Naive thymus-derived CD8-positive, alpha-beta T cell (primary cell): ENCODE results near the gene UGGT2. TPM values are rescaled to one million over a fixed set of nuclear protein-coding genes. Genes with fewer than 3 reads are reported as not detected.
"Not testable (repeated sequence)": the region's sequence is repeated elsewhere in the genome, so short reads cannot be mapped to it uniquely, and the experiment has no call there.

Experiments
- ATAC-seq, 2 donors: fragments of 150-1000 bp; cut with Tn5 transposase in 1 of 2; sonication (Bioruptor Pico), chemical (Tn5 transposase) in 1 of 2; 1 replicate in 1 of 2; 2 replicates in 1 of 2; pipeline ENCODE4 v1.10.0; 2021; ENCODE audit warnings: mild to moderate bottlenecking in 2 of 2, moderate library complexity in 2 of 2
- POLR2A ChIA-PET: fragments of 350-600 bp; sonication (Branson Sonifier 250); formaldehyde crosslinking; loops from one replicate; lab custom pipeline; 2021; ENCODE audit warnings: antibody characterized with exemption; lab: Charles Lee
- DNase-seq, 10 donors: peaks; one replicate each; pipeline versions ENCODE4 v3.0.0 to v3.0.0-alpha.2; 2020 to 2022
- H3K27ac Mint-ChIP-seq, 10 donors: one replicate each; pipeline ENCODE4 v1.8.0; 2020 to 2022; ENCODE audit warnings: mild to moderate bottlenecking in 10 of 10, mixed read lengths in 10 of 10, moderate library complexity in 4 of 10, inconsistent platforms in 1 of 10
- H3K27me3 Mint-ChIP-seq, 5 donors: one replicate each; pipeline ENCODE4 v1.8.0; 2021 to 2022; ENCODE audit warnings: mixed read lengths in 5 of 5
- H3K36me3 Mint-ChIP-seq, 3 donors: one replicate each; pipeline ENCODE4 v1.8.0; 2020 to 2022; ENCODE audit warnings: mixed read lengths in 3 of 3, mild to moderate bottlenecking in 2 of 3, inconsistent platforms in 1 of 3
- H3K4me1 Mint-ChIP-seq, 4 donors: one replicate each; pipeline ENCODE4 v1.8.0; 2021 to 2022; ENCODE audit warnings: mixed read lengths in 4 of 4
- H3K4me3 Mint-ChIP-seq, 10 donors: one replicate each; pipeline ENCODE4 v1.8.0; 2020 to 2022; ENCODE audit warnings: mild to moderate bottlenecking in 10 of 10, mixed read lengths in 10 of 10, moderate library complexity in 6 of 10, inconsistent platforms in 1 of 10
- H3K9me3 Mint-ChIP-seq, 9 donors: one replicate each; pipeline ENCODE4 v1.8.0; 2020 to 2022; ENCODE audit warnings: mixed read lengths in 9 of 9, mild to moderate bottlenecking in 3 of 9, inconsistent platforms in 1 of 9, moderate library complexity in 1 of 9
- polyA plus RNA-seq, 3 donors: library from polyadenylated mRNA; unstranded; fragments of 300-500 nt; fragmentation: Illumina TruSeq; gene quantifications; one replicate each; pipeline ENCODE4 v1.2.3, GENCODE V29; 2021
- total RNA-seq, 8 experiments: library from RNA in 2 of 8; stranded (reverse) in 2 of 8; gene quantifications; one replicate each; pipeline ENCODE4 v1.2.3 and lab custom pipeline; 2021 to 2026

The UGGT2 gene
- total and polyA plus RNA-seq, 5 experiments from 2014 or later: not detected

DNA sequence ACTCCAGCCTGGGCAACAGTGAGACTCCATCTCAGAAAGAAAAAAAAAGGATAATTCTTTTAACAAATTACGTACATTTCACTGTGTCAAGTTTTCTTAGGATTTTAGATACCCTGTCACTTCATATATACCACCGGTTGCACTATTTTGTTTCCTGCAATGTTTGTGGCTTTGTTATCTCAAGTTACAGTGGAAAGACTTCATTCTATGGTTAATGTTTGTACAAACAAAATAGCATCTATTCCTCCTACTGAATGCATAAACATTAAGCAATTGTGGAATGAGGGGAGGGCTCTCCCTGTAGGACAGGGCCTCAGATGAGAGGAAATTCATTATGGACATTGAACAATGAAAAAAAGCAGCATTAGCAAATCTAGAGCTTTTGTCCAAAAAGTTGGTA lies 256.2 kb downstream of the UGGT2 start:
- POLR2A ChIA-PET: no interaction called here
- Mint-ChIP-seq H3K27me3 (peaks cover 0 to 2% (median 0%) of the 10 kb centered on the region in 5 donors), H3K9me3 (peaks cover 0 to 3% (median 0%) of the 10 kb centered on the region in 9 donors), H3K27ac (no peak overlapping the region), H3K4me3 (no peak overlapping the region), H3K36me3 (peaks cover 0 to 29% (median 18%) of the 10 kb centered on the region in 3 donors), H3K4me1 (no peaks in the 10 kb centered on the region)
- DNase-seq: no peak
- no peak for ATAC-seq

DNA sequence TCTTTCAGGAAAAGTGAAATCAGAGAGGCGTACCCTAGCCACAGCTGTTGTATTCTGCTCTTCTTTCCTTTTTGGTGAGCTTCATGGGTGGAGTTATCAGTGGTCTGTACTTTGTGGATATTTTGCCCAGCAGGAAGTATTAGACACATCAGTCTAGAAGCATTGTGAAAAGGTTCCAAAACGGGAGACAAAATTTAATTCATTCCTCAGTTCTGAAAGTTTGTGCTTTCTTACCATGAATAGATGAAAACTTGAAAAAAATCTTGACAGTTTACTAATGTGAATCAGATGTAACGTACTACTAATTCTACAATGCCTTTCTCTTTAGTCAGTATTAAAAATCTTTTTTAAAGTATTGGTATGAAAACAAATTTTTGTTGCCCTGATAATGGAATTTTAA lies 259.4 kb downstream of the UGGT2 start:
- H3K27ac Mint-ChIP-seq: peak overlapping the region in 1 of 10 donors; percentile 69
- H3K4me3 Mint-ChIP-seq: no peak overlapping the region
- DNase-seq (no peak), ATAC-seq (no peak)
- POLR2A ChIA-PET: no interaction called here
- H3K36me3 Mint-ChIP-seq: peaks cover 17 to 60% (median 48%) of the 10 kb centered on the region in 3 donors
- H3K4me1 Mint-ChIP-seq: peaks cover 0 to 4% (median 0%) of the 10 kb centered on the region in 4 donors
- no peaks in the 10 kb centered on the region for H3K27me3 Mint-ChIP-seq
- H3K9me3 Mint-ChIP-seq: peaks cover 0 to 11% (median 0%) of the 10 kb centered on the region in 9 donors

DNA sequence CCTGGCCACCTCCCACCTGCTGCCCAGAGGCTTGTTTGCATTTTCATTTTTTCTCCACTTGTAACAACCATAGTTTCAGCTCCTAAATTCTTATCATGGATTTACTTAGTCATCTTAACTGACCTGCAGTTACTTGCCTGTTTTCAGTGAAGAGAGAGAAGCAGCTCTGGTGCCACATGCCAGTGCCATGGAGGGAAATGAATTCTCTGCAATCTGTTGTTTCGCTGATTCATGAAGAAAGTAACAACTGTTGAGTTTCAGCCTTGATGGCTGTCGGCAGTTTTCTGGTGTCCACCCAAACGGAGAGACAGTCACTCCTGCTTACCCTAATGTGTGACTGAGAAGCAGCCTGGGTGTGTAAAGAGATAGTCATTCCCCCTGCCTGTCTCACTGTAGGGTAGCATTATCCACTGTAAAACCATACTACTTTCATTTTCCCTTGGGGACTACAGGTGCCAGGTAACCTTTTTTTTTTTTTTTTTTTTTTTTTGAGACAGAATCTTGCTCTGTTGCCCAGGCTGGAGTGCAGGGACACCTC lies 260.1 kb downstream of the UGGT2 start:
- DNase-seq: no peak
- H3K4me1 Mint-ChIP-seq: peaks cover 0 to 4% (median 0%) of the 10 kb centered on the region in 4 donors
- POLR2A ChIA-PET: no interaction called here
- no peaks in the 10 kb centered on the region for H3K27me3 Mint-ChIP-seq
- no peak overlapping the region for H3K4me3 Mint-ChIP-seq
- peaks cover 0 to 16% (median 0%) of the 10 kb centered on the region in 9 donors for H3K9me3 Mint-ChIP-seq
- H3K27ac Mint-ChIP-seq: no peak overlapping the region
- no peak for ATAC-seq
- peaks cover 24 to 67% (median 55%) of the 10 kb centered on the region in 3 donors for H3K36me3 Mint-ChIP-seq

DNA sequence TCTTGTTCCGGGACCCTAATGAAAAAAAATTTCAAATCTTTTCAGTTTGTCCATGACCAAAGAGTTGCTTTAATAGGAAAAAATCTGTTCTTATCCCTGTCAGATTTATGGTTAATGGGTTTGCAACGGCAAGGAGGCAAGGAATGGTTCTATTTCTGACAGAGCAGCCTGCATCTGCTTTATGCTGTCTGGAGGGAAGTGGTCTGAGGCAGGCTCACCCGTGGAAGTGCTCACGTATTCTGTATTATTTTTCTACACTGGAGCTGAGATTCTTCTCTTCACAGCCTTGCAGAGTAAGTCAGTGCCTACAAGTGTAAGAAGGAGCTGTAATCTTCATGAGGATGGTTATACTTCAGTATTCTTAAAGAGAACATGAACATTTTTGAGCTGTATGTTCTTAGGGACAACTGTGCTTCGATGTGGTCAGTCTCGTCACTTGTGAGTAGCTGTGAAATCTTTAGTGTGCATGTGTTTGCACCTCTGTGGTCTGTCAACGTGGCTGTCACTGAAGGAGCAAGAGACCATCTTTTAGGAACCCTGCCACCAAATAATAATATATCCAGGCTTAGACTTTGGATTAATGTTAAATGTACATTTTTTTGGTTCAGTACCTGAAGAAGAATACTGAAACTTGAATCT lies 262.0 kb downstream of the UGGT2 start:
- H3K36me3 Mint-ChIP-seq: peaks cover 39 to 85% (median 72%) of the 10 kb centered on the region in 3 donors
- H3K27me3 Mint-ChIP-seq: no peaks in the 10 kb centered on the region
- peaks cover 0 to 4% (median 0%) of the 10 kb centered on the region in 4 donors for H3K4me1 Mint-ChIP-seq
- no peak overlapping the region for H3K4me3 Mint-ChIP-seq
- no peak for ATAC-seq
- POLR2A ChIA-PET: no interaction called here
- peak overlapping the region in 1 of 10 donors; percentile 43 for H3K27ac Mint-ChIP-seq
- peaks cover 0 to 16% (median 2%) of the 10 kb centered on the region in 9 donors for H3K9me3 Mint-ChIP-seq
- no peak for DNase-seq

GRCh38 chr13:95789315-95789714 lies 263.9 kb downstream of the UGGT2 start:
- Mint-ChIP-seq H3K9me3 (peaks cover 0 to 16% (median 2%) of the 10 kb centered on the region in 9 donors), H3K36me3 (peaks cover 42 to 91% (median 77%) of the 10 kb centered on the region in 3 donors)
- DNase-seq, H3K4me3 Mint-ChIP-seq, H3K27me3 Mint-ChIP-seq, POLR2A ChIA-PET, H3K27ac Mint-ChIP-seq, ATAC-seq, H3K4me1 Mint-ChIP-seq: not testable (repeated sequence)

DNA sequence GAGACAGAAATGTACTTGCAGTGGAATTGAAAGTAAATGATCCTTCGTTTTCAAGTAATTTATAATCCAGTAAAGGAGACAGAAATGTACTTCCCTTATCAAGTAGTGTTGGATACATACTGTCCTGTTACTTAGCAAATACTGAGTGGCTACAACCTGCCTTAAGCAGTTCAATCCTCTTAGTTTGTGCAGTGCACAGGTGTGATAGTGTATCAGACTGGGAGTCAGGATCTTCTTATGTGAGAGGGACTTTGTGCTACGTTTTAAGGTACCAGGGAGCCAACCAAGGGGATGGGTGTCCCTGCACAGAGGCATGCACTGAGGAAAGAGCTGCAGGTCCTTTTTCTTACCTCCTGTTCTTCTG lies 265.1 kb downstream of the UGGT2 start:
- Mint-ChIP-seq H3K27me3 (no peaks in the 10 kb centered on the region), H3K9me3 (peaks cover 0 to 16% (median 2%) of the 10 kb centered on the region in 9 donors), H3K27ac (no peak overlapping the region), H3K4me1 (peaks cover 0 to 4% (median 0%) of the 10 kb centered on the region in 4 donors), H3K4me3 (no peak overlapping the region), H3K36me3 (peaks cover 49 to 91% (median 77%) of the 10 kb centered on the region in 3 donors)
- ATAC-seq (no peak), DNase-seq (no peak)
- POLR2A ChIA-PET: no interaction called here

DNA sequence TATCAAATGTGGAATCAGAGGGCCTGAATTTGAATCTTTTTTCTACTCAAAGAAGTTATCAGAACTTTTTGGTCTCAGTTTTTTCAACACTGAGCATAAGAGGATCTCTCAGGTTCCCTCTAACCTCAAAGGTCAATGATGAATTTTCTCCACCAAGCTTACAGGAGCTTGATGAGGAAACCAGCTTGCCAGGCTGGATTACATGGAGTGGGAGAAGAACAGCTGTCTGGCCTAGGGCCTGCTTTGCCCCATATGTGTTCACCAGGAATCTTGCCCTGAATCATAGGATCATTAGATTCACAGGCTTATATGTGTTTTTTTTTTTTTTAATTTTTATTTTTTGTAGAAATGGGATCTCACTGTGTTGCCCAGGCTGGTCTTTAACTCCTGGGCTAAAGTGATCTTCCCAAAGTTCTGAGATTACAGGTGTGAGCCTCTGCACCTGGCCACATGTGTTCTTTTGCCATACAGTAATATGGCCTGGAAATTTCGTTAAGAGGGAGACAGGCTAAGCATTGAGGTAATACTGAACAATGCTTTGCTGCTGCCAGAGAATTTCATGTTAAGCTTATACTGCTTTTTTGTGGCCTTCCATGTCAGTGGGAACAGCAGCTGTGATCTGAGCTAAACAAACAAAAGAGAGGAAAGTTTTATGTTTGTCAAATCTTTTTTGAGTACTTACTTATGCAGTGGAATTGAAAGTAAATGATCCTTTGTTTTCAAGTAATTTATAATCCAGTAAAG lies 265.7 kb downstream of the UGGT2 start:
- Mint-ChIP-seq H3K4me1 (peaks cover 0 to 4% (median 2%) of the 10 kb centered on the region in 4 donors), H3K27me3 (no peaks in the 10 kb centered on the region), H3K9me3 (peaks cover 0 to 16% (median 2%) of the 10 kb centered on the region in 9 donors), H3K36me3 (peaks cover 54 to 91% (median 72%) of the 10 kb centered on the region in 3 donors), H3K4me3 (no peak overlapping the region), H3K27ac (no peak overlapping the region)
- DNase-seq: no peak
- ATAC-seq: no peak
- POLR2A ChIA-PET: no interaction called here

DNA sequence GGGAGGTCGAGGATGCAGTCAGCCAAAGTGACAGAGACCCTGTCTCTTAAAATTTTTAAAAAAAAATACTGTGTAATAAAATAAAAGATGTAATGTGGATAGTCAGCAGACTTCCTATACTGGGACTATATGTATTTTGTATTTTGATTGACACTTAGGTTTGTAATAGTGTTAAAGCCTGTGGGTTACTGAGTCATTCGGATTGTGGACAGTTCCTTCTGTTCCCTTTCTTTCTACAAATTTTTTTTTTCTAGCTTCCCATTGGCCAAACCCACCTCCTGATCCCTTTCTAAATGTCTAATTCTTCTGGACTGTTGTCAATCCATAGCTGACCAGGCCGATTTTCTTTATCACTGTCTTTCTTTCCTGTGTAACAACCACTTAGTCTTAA lies 268.3 kb downstream of the UGGT2 start:
- Mint-ChIP-seq H3K27me3 (no peaks in the 10 kb centered on the region), H3K27ac (peak overlapping the region in 1 of 10 donors; percentile 53), H3K4me3 (no peak overlapping the region), H3K9me3 (peaks cover 0 to 15% (median 3%) of the 10 kb centered on the region in 9 donors), H3K36me3 (peaks cover 47 to 73% (median 50%) of the 10 kb centered on the region in 3 donors), H3K4me1 (peaks cover 0 to 4% (median 0%) of the 10 kb centered on the region in 4 donors)
- DNase-seq (no peak), ATAC-seq (no peak)
- POLR2A ChIA-PET: no interaction called here

DNA sequence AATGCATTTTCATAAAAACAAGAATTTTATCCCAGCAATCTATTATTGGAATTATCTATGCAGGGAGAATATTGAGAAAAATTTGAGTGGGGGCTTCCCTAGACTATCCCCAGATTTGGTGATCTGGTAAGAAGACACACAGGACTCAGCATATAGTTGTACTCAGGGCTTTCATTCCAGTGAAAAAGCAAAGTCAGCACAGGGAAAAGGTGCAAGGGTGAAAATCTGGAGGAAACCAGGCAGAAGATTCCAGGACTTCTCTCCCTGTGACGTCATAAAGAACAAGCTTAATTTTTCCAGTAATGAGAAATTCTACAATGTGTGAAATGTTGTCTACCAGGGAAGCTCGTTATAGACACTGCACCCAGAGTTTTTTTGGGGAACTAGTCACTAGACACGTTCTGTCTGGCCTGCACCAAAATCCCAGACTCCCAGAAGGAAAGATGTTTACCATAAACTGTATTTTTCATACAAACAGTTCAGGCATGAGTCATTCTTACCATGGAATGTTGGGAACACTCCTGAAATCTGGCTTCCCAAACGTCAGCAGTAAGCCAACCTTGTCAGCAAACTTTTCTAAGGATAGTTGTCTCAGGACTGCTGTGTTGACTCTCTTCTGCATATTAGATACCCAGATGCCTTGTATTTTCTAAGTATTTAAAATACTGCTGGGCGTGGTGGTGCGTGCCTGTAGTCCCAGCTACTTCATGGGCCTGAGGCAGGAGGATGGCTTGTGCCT lies 268.9 kb downstream of the UGGT2 start:
- Mint-ChIP-seq H3K36me3 (peaks cover 44 to 67% (median 45%) of the 10 kb centered on the region in 3 donors), H3K4me1 (peaks cover 0 to 4% (median 0%) of the 10 kb centered on the region in 4 donors), H3K9me3 (peaks cover 0 to 10% (median 2%) of the 10 kb centered on the region in 9 donors), H3K4me3 (no peak overlapping the region), H3K27me3 (no peaks in the 10 kb centered on the region), H3K27ac (no peak overlapping the region)
- POLR2A ChIA-PET: no interaction called here
- no peak for DNase-seq
- ATAC-seq: no peak

DNA sequence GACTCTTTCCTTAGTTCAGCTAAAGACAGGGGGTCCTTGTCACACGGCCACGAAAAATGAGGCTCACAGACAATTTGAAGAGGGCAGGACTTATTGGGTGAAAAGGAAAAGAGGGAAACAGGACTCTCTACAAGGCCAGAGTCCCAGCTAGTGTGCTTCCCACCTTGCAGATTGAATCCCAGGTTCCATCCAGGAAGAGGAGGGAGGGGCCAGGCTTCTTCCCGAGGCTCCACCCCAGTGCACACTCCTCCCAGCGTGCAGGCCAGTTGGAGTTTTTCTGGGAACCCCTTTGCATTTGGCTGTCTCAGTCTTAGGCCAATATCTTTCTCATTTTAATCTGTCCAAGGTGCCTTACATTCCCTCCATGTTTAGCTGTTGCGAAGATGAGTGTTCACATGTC lies 269.5 kb downstream of the UGGT2 start:
- H3K27me3 Mint-ChIP-seq: no peaks in the 10 kb centered on the region
- DNase-seq (no peak), ATAC-seq (no peak)
- peaks cover 0 to 5% (median 0%) of the 10 kb centered on the region in 9 donors for H3K9me3 Mint-ChIP-seq
- H3K4me3 Mint-ChIP-seq: no peak overlapping the region
- H3K4me1 Mint-ChIP-seq: peaks cover 0 to 4% (median 0%) of the 10 kb centered on the region in 4 donors
- H3K27ac Mint-ChIP-seq: no peak overlapping the region
- peaks cover 38 to 62% (median 39%) of the 10 kb centered on the region in 3 donors for H3K36me3 Mint-ChIP-seq
- POLR2A ChIA-PET: no interaction called here

DNA sequence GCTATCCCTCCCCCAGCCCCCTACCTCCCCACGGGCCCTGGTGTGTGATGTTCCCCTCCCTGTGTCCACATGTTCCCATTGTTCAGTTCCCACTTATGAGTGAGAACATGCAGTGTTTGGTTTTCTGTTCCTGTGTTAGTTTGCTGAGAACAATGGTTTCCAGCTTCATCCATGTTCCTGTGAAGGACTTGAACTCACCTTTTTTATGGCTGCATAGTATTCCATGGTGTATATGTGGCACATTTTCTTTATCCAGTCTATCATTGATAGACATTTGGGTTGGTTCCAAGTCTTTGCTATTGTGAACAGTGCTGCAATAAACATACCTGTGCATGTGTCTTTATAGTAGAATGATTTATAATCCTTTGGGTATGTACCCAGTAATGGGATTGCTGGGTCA lies 271.3 kb downstream of the UGGT2 start:
- DNase-seq, POLR2A ChIA-PET, ATAC-seq, H3K27ac Mint-ChIP-seq, H3K9me3 Mint-ChIP-seq, H3K27me3 Mint-ChIP-seq, H3K4me1 Mint-ChIP-seq, H3K4me3 Mint-ChIP-seq: not testable (repeated sequence)
- peaks cover 21 to 59% (median 30%) of the 10 kb centered on the region in 3 donors for H3K36me3 Mint-ChIP-seq

GRCh38 chr13:95781016-95781415 lies 272.2 kb downstream of the UGGT2 start:
- POLR2A ChIA-PET: no interaction called here
- ATAC-seq: no peak

More at GRCh38 chr13:95781016-95781415, 272.2 kb downstream of the UGGT2 start:
- Mint-ChIP-seq H3K4me1 (peaks cover 0 to 4% (median under 1%) of the 10 kb centered on the region in 4 donors), H3K9me3 (peaks cover 0 to 3% (median 0%) of the 10 kb centered on the region in 9 donors), H3K27me3 (no peaks in the 10 kb centered on the region), H3K27ac (no peak overlapping the region), H3K4me3 (no peak overlapping the region), H3K36me3 (peaks cover 16 to 54% (median 24%) of the 10 kb centered on the region in 3 donors)
- no peak for DNase-seq
